ENCODE data around the gene POR.

Gene POR

GRCh38 chr7:75987805-75988567 lies 73.0 kb downstream of the POR start:
- Mint-ChIP-seq H3K36me3 (peaks cover 12% of the 10 kb centered on the region), H3K4me1 (peaks cover 11% of the 10 kb centered on the region), H3K27ac (peak overlapping the region; percentile 38), H3K4me3 (no peak overlapping the region), H3K27me3 (no peaks in the 10 kb centered on the region), H3K9me3 (no peaks in the 10 kb centered on the region)
- DNase-seq (ENCODE audit: low spot score in 2 of 2) (no peak), ATAC-seq (ENCODE audit: low read depth) (no peak)

GRCh38 chr7:75988568-75989499 lies 73.9 kb downstream of the POR start:
- H3K27ac Mint-ChIP-seq, result peak overlapping the region; percentile 28
- H3K4me1 Mint-ChIP-seq, result peaks cover 18% of the 10 kb centered on the region

GRCh38 chr7:75989500-75990388 lies 74.8 kb downstream of the POR start:
- ATAC-seq (ENCODE audit: low read depth), result no peak
- H3K4me3 Mint-ChIP-seq, result no peak overlapping the region
- peak overlapping the region; percentile 28 for H3K27ac Mint-ChIP-seq
- no peaks in the 10 kb centered on the region for H3K9me3 Mint-ChIP-seq
- H3K4me1 Mint-ChIP-seq, result peaks cover 18% of the 10 kb centered on the region
- H3K36me3 Mint-ChIP-seq, result peaks cover 8% of the 10 kb centered on the region
- H3K27me3 Mint-ChIP-seq, result no peaks in the 10 kb centered on the region
- no peak for DNase-seq (ENCODE audit: low spot score in 2 of 2)

More at GRCh38 chr7:75988568-75989499, 73.9 kb downstream of the POR start:
- H3K36me3 Mint-ChIP-seq, result peaks cover 10% of the 10 kb centered on the region
- no peak for DNase-seq (ENCODE audit: low spot score in 2 of 2)
- ATAC-seq (ENCODE audit: low read depth), result peak; percentile 32
- no peaks in the 10 kb centered on the region for H3K27me3 Mint-ChIP-seq
- H3K9me3 Mint-ChIP-seq, result no peaks in the 10 kb centered on the region
- no peak overlapping the region for H3K4me3 Mint-ChIP-seq

- Mint-ChIP-seq H3K27me3 (no peaks in the 10 kb centered on the region), H3K36me3 (peaks cover 4% of the 10 kb centered on the region), H3K27ac (no peak overlapping the region), H3K4me1 (peaks cover 19% of the 10 kb centered on the region), H3K9me3 (no peaks in the 10 kb centered on the region), H3K4me3 (no peak overlapping the region)
- no peak for ATAC-seq (ENCODE audit: low read depth)
- no peak for DNase-seq (ENCODE audit: low spot score in 2 of 2)
Measured at GRCh38 chr7:75991531-75992082, 76.7 kb downstream of the POR start.

GRCh38 chr7:75992083-75992755 lies 77.3 kb downstream of the POR start:
- Mint-ChIP-seq H3K4me3 (no peak overlapping the region), H3K36me3 (peaks cover 7% of the 10 kb centered on the region), H3K9me3 (no peaks in the 10 kb centered on the region), H3K27me3 (no peaks in the 10 kb centered on the region), H3K27ac (no peak overlapping the region), H3K4me1 (peaks cover 24% of the 10 kb centered on the region)
- no peak for ATAC-seq (ENCODE audit: low read depth)
- DNase-seq (ENCODE audit: low spot score in 2 of 2), result no peak

- H3K4me1 Mint-ChIP-seq, result peaks cover 26% of the 10 kb centered on the region
- peak overlapping the region; percentile 81 for H3K4me3 Mint-ChIP-seq
- H3K27me3 Mint-ChIP-seq, result no peaks in the 10 kb centered on the region
- no peaks in the 10 kb centered on the region for H3K9me3 Mint-ChIP-seq
- H3K36me3 Mint-ChIP-seq, result peaks cover 7% of the 10 kb centered on the region
- H3K27ac Mint-ChIP-seq, result peak overlapping the region; percentile 77
- ATAC-seq (ENCODE audit: low read depth) (peak; percentile 7), DNase-seq (ENCODE audit: low spot score in 2 of 2) (peak in 1 of 2 donors; percentile 32)
Measured at GRCh38 chr7:75993689-75994387, 78.9 kb downstream of the POR start.

GRCh38 chr7:75994388-75995051 lies 79.6 kb downstream of the POR start, which contains the start of gene TMEM120A:
TMEM120A (minus strand) TSS chr7:75994595; CDS start chr7:75994570, 25 bp downstream.
- peak; percentile 99 for ATAC-seq (ENCODE audit: low read depth)
- no peaks in the 10 kb centered on the region for H3K27me3 Mint-ChIP-seq

GRCh38 chr7:75995052-75995471 lies 80.1 kb downstream of the POR start:
- no peaks in the 10 kb centered on the region for H3K27me3 Mint-ChIP-seq
- H3K4me1 Mint-ChIP-seq, result peaks cover 21% of the 10 kb centered on the region
- peak overlapping the region; percentile 81 for H3K4me3 Mint-ChIP-seq
- H3K27ac Mint-ChIP-seq, result no peak overlapping the region
- no peaks in the 10 kb centered on the region for H3K9me3 Mint-ChIP-seq
- no peak for DNase-seq (ENCODE audit: low spot score in 2 of 2)
- H3K36me3 Mint-ChIP-seq, result peaks cover 10% of the 10 kb centered on the region
- ATAC-seq (ENCODE audit: low read depth), result no peak

More at GRCh38 chr7:75994388-75995051, 79.6 kb downstream of the POR start, which contains the start of gene TMEM120A:
- H3K36me3 Mint-ChIP-seq, result peaks cover 10% of the 10 kb centered on the region
- H3K27ac Mint-ChIP-seq, result peak within 1 kb of the TSS; percentile 77
- DNase-seq (ENCODE audit: low spot score in 2 of 2), result peak; percentile 86 to 89
- peaks cover 26% of the 10 kb centered on the region for H3K4me1 Mint-ChIP-seq
- H3K4me3 Mint-ChIP-seq, result peak within 1 kb of the TSS; percentile 81
- H3K9me3 Mint-ChIP-seq, result no peaks in the 10 kb centered on the region

- ATAC-seq (ENCODE audit: low read depth), result no peak
- Mint-ChIP-seq H3K27me3 (no peaks in the 10 kb centered on the region), H3K27ac (no peak overlapping the region), H3K36me3 (peaks cover 10% of the 10 kb centered on the region), H3K4me1 (peaks cover 18% of the 10 kb centered on the region), H3K9me3 (no peaks in the 10 kb centered on the region), H3K4me3 (no peak overlapping the region)
- no peak for DNase-seq (ENCODE audit: low spot score in 2 of 2)
Measured at GRCh38 chr7:75995996-75996395, 81.0 kb downstream of the POR start.

GRCh38 chr7:75996476-75996875 lies 81.5 kb downstream of the POR start:
- peaks cover 13% of the 10 kb centered on the region for H3K36me3 Mint-ChIP-seq
- H3K4me3 Mint-ChIP-seq, result no peak overlapping the region
- no peaks in the 10 kb centered on the region for H3K27me3 Mint-ChIP-seq
- no peaks in the 10 kb centered on the region for H3K9me3 Mint-ChIP-seq
- DNase-seq (ENCODE audit: low spot score in 2 of 2) (no peak), ATAC-seq (ENCODE audit: low read depth) (no peak)
- no peak overlapping the region for H3K27ac Mint-ChIP-seq
- H3K4me1 Mint-ChIP-seq, result peaks cover 18% of the 10 kb centered on the region

GRCh38 chr7:75998038-75998437 lies 83.1 kb downstream of the POR start:
- H3K36me3 Mint-ChIP-seq, result peaks cover 14% of the 10 kb centered on the region

GRCh38 chr7:76000566-76000965 lies 85.6 kb downstream of the POR start:
- no peaks in the 10 kb centered on the region for H3K27me3 Mint-ChIP-seq
- peaks cover 23% of the 10 kb centered on the region for H3K36me3 Mint-ChIP-seq
- ATAC-seq (ENCODE audit: low read depth) (no peak), DNase-seq (ENCODE audit: low spot score in 2 of 2) (no peak)
- H3K4me3 Mint-ChIP-seq, result no peak overlapping the region
- no peaks in the 10 kb centered on the region for H3K9me3 Mint-ChIP-seq
- no peak overlapping the region for H3K27ac Mint-ChIP-seq
- peaks cover 11% of the 10 kb centered on the region for H3K4me1 Mint-ChIP-seq

More at GRCh38 chr7:75998038-75998437, 83.1 kb downstream of the POR start:
- no peaks in the 10 kb centered on the region for H3K9me3 Mint-ChIP-seq
- no peak for DNase-seq (ENCODE audit: low spot score in 2 of 2)
- no peaks in the 10 kb centered on the region for H3K27me3 Mint-ChIP-seq
- no peak for ATAC-seq (ENCODE audit: low read depth)
- H3K4me1 Mint-ChIP-seq, result peaks cover 17% of the 10 kb centered on the region
- no peak overlapping the region for H3K4me3 Mint-ChIP-seq
- no peak overlapping the region for H3K27ac Mint-ChIP-seq

Measured in memory B cell (primary cell).